ENCODE measurements around the gene C8G.

GRCh38 chr9:136899196-136899595 lies 45.8 kb upstream of the C8G start:
- no peak for TF ChIP-seq CTCF (IDR thresholded peaks at IDR 0.05)
- no peak for TF ChIP-seq REST (IDR thresholded peaks at IDR 0.05; ENCODE audit: insufficient read depth in 1 of 2, low read depth in 2 of 2, low read length in 1 of 2)
- TF ChIP-seq POLR2AphosphoS5 (IDR thresholded peaks at IDR 0.05; ENCODE audit: low read depth, low read length) = no peak
